Astrocyte (in vitro differentiated cells and primary cell): Measurements from ENCODE around the gene IFT22. TPM values are rescaled to one million over a fixed set of nuclear protein-coding genes. Genes with fewer than 3 reads are reported as not detected.

Experiments
- DNase-seq: peaks from one replicate; pipeline ENCODE4 v3.0.0-alpha.2; 2010; ENCODE audit warnings: low read depth
- FAIRE-seq: peaks from 2 replicates; lab custom pipeline; 2011; peaks lifted over from hg19 to GRCh38; lab: Jason Lieb, UNC
- H2AFZ ChIP-seq: 2 replicates; pipeline ENCODE4 v1.6.0; 2012; ENCODE audit warnings: low read depth, low read length, inconsistent platforms
- H3K27ac ChIP-seq: 2 replicates; pipeline ENCODE4 v1.5.1; 2011; ENCODE audit warnings: low read depth, low read length, inconsistent platforms
- H3K27me3 ChIP-seq: 2 replicates; pipeline ENCODE4 v1.6.0; 2011; ENCODE audit warnings: low read length, inconsistent platforms; ENCODE audit not compliant: insufficient read depth
- H3K36me3 ChIP-seq: 2 replicates; pipeline ENCODE4 v1.5.1; 2011; ENCODE audit warnings: low read length, inconsistent platforms; ENCODE audit not compliant: insufficient read depth
- H3K4me1 ChIP-seq: 2 replicates; pipeline ENCODE4 v1.5.1; 2011; ENCODE audit warnings: low read length, inconsistent platforms; ENCODE audit not compliant: insufficient read depth
- H3K4me2 ChIP-seq: 2 replicates; pipeline ENCODE4 v1.6.0; 2012; ENCODE audit warnings: low read length, inconsistent platforms
- H3K4me3 ChIP-seq: 2 replicates; pipeline ENCODE4 v1.5.1; 2011; ENCODE audit warnings: low read depth, mild to moderate bottlenecking, low read length, inconsistent platforms; ENCODE audit not compliant: insufficient read depth
- H3K79me2 ChIP-seq: 2 replicates; pipeline ENCODE4 v1.6.0; 2012; ENCODE audit warnings: mild to moderate bottlenecking, low read length, inconsistent platforms; ENCODE audit not compliant: insufficient read depth
- H3K9ac ChIP-seq: 2 replicates; pipeline ENCODE4 v1.6.0; 2012; ENCODE audit warnings: mild to moderate bottlenecking, low read length, inconsistent platforms
- H3K9me3 ChIP-seq: 2 replicates; pipeline ENCODE4 v1.5.1; 2012; ENCODE audit warnings: low read depth, mild to moderate bottlenecking, low read length, inconsistent platforms; ENCODE audit not compliant: insufficient read depth
- H4K20me1 ChIP-seq: 2 replicates; pipeline ENCODE4 v1.6.0; 2012; ENCODE audit warnings: low read length, inconsistent platforms; ENCODE audit not compliant: insufficient read depth
- H3K27ac Mint-ChIP-seq: one replicate; pipeline ENCODE4 v1.8.0; 2021; ENCODE audit warnings: mild to moderate bottlenecking, mixed read lengths; ENCODE audit not compliant: unreplicated experiment
- H3K27me3 Mint-ChIP-seq: one replicate; pipeline ENCODE4 v1.8.0; 2021; ENCODE audit warnings: low read depth, mixed read lengths; ENCODE audit not compliant: unreplicated experiment
- H3K36me3 Mint-ChIP-seq: one replicate; pipeline ENCODE4 v1.8.0; 2021; ENCODE audit warnings: low read depth, mixed read lengths; ENCODE audit not compliant: unreplicated experiment
- H3K4me1 Mint-ChIP-seq: one replicate; pipeline ENCODE4 v1.8.0; 2021; ENCODE audit warnings: low read depth, mixed read lengths; ENCODE audit not compliant: unreplicated experiment
- H3K4me3 Mint-ChIP-seq: one replicate; pipeline ENCODE4 v1.8.0; 2021; ENCODE audit warnings: mild to moderate bottlenecking, moderate library complexity, mixed read lengths; ENCODE audit not compliant: unreplicated experiment
- H3K9me3 Mint-ChIP-seq: one replicate; pipeline ENCODE4 v1.8.0; 2021; ENCODE audit warnings: mild to moderate bottlenecking, mixed read lengths; ENCODE audit not compliant: unreplicated experiment
- EZH2 ChIP-seq: IDR thresholded peaks from 2 replicates; pipeline ENCODE4 v1.6.1; 2012; ENCODE audit warnings: mild to moderate bottlenecking, low read length, inconsistent platforms; ENCODE audit not compliant: insufficient read depth
- total RNA-seq: library from RNA; stranded (reverse); gene quantifications from 2 replicates; pipeline ENCODE4 v1.2.1, GENCODE V29; 2021
- TF ChIP-seq, protein P1 (sequence below): IDR thresholded peaks from 2 replicates; pipeline ENCODE4 v1.5.1; 2011; ENCODE audit warnings: low read depth, mild to moderate bottlenecking, inconsistent platforms, low read length, moderate library complexity; ENCODE audit not compliant: insufficient read depth

Gene IFT22
- total RNA-seq, 1 donor from 2014 or later = 20.9 TPM

- FAIRE-seq (no peak), DNase-seq (peak; percentile 20)
- Histone ChIP-seq H3K27me3 (peaks cover 19% of the 10 kb centered on the region), H3K9ac (no peak overlapping the region), H3K27ac (no peak overlapping the region), H3K9me3 (no peaks in the 10 kb centered on the region), H3K79me2 (no peaks in the 10 kb centered on the region), H3K36me3 (no peaks in the 10 kb centered on the region), H4K20me1 (no peaks in the 10 kb centered on the region), H3K4me1 (peaks cover 4% of the 10 kb centered on the region), H3K4me2 (peak overlapping the region; percentile 82), H2AFZ (peak overlapping the region; percentile 78), H3K4me3 (peak overlapping the region; percentile 42)
- Mint-ChIP-seq H3K27me3 (peaks cover 10% of the 10 kb centered on the region), H3K36me3 (no peaks in the 10 kb centered on the region), H3K9me3 (no peaks in the 10 kb centered on the region), H3K27ac (no peak overlapping the region), H3K4me3 (peak overlapping the region; percentile 74), H3K4me1 (peaks cover 14% of the 10 kb centered on the region)
- TF ChIP-seq, protein P1, sequence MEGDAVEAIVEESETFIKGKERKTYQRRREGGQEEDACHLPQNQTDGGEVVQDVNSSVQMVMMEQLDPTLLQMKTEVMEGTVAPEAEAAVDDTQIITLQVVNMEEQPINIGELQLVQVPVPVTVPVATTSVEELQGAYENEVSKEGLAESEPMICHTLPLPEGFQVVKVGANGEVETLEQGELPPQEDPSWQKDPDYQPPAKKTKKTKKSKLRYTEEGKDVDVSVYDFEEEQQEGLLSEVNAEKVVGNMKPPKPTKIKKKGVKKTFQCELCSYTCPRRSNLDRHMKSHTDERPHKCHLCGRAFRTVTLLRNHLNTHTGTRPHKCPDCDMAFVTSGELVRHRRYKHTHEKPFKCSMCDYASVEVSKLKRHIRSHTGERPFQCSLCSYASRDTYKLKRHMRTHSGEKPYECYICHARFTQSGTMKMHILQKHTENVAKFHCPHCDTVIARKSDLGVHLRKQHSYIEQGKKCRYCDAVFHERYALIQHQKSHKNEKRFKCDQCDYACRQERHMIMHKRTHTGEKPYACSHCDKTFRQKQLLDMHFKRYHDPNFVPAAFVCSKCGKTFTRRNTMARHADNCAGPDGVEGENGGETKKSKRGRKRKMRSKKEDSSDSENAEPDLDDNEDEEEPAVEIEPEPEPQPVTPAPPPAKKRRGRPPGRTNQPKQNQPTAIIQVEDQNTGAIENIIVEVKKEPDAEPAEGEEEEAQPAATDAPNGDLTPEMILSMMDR = peak; percentile 59
- peak; percentile 78 for TF ChIP-seq EZH2
These were observed 42.2 kb upstream of the IFT22 start for GRCh38 chr7:101363734-101364374.

DNA sequence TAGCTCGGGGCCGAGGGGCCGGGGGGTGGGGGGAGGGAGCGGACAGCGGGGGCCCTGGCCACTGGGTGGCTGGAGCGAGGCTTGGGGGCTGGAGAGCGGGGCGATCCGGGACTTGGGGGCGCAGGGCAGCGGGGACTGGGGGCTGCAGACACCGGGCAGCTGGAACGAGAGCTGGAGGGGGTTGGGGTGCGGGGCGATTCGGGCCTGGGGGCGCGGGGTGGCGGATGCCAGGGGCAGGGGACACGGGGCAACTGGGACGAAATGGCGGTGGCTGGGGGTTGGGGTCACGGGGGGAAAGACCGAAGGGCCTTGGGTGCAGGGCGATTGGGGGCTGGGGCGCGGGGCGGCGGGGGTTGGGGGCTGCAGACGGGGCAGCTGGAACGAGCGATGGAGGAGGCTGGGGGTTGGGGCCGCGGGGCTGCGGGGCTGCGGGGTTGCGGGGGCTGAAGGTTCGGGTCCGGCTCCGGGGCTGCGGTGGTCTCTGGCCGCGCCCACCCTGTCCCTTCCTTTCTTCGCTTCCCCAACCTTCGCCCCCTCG, 41.7 kb upstream of the IFT22 start:
- peak overlapping the region; percentile 82 for H3K4me2 ChIP-seq
- TF ChIP-seq, protein P1 = no peak
- peak; percentile 55 for TF ChIP-seq EZH2
- no peaks in the 10 kb centered on the region for H3K36me3 Mint-ChIP-seq
- no peaks in the 10 kb centered on the region for H3K9me3 ChIP-seq
- no peak for DNase-seq
- H3K27me3 ChIP-seq = peaks cover 19% of the 10 kb centered on the region
- peaks cover 4% of the 10 kb centered on the region for H3K4me1 ChIP-seq
- H3K36me3 ChIP-seq = no peaks in the 10 kb centered on the region
- H3K4me1 Mint-ChIP-seq = peaks cover 14% of the 10 kb centered on the region
- no peaks in the 10 kb centered on the region for H3K9me3 Mint-ChIP-seq
- no peak overlapping the region for H3K27ac Mint-ChIP-seq
- H3K27ac ChIP-seq = no peak overlapping the region
- peak overlapping the region; percentile 50 for H3K4me3 Mint-ChIP-seq
- no peaks in the 10 kb centered on the region for H4K20me1 ChIP-seq
- no peak overlapping the region for H3K9ac ChIP-seq
- FAIRE-seq = no peak
- peak overlapping the region; percentile 42 for H3K4me3 ChIP-seq
- peak overlapping the region; percentile 78 for H2AFZ ChIP-seq
- no peaks in the 10 kb centered on the region for H3K79me2 ChIP-seq
- H3K27me3 Mint-ChIP-seq = peaks cover 10% of the 10 kb centered on the region
